Activated effector memory CD4-positive, alpha-beta T cell treated with anti-CD3 and anti-CD28 coated beads, Interleukin-2, amount 50 U/mL, for 16 hours (primary cell): ENCODE measurements around the gene ARHGEF18.
"Not testable (repeated sequence)": the region's sequence is repeated elsewhere in the genome, so short reads cannot be mapped to it uniquely, and the experiment has no call there.

Experiments used
- DNase-seq: peaks from one replicate; pipeline ENCODE4 v3.0.0-alpha.2; 2020

The ARHGEF18 gene

GRCh38 chr19:7348587-7349230, at the start of gene ARHGEF18:
ARHGEF18 (plus strand) TSS chr19:7348937; CDS start chr19:7362891, 13,954 bp downstream.
- peak; percentile 84 for DNase-seq

DNA sequence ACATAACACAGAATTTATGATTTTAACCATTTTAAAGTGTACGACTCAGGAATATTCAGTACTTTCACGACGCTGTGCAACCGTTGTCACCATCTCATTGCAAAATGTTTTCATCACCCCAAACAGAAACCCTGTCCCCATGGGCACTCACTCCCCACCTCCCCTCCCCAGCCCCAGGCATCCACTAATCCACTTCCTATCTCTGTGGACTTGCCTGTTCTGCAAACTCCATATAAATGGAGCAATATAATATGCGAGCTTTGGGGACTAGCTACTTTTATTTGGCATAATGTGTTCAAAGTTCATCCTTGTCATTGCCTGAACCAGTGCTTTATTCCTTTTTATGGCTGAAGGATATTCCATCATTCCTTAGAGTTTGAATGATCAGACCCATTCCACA, 47.2 kb upstream of the ARHGEF18 start:
- no peak for DNase-seq

DNA sequence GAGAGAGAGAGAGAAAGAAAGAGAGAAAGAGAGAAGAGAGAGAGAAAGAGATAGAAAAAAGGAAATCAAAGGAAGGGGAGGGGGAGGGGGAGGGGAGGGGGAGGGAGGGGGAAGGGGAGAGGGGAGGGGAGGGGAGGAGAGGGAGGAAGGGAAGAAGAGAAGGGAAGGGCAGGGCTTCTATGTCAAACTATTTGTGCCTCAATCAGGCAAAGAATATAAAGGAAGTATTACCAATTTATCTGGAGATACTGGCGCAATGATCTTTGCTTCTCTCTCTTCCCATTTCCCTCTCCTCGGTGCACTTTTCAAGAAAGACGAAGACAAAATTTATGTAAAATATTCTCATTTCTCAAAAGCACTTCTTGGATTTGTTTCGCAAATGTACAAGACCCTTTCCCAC, 45.3 kb upstream of the ARHGEF18 start:
- no peak for DNase-seq

DNA sequence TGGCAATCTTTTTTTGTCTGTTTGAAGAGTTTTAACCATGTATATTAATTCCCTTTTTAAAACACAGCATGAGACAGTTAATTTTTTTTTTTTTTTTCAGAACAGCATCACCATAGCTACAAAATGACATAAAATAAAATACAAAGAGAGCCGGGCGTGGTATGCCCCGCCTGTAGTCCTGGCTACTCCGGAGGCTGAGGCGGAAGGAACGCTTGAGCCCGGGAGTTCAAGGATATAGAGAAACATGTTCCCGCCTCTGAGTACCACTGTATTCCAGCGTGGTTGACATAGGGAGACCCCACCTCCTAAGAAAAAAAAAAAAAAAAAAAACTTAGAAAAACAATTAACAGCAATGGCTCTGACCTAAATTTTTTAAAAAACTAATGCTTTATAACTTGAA, 44.5 kb upstream of the ARHGEF18 start:
- DNase-seq, result no peak

GRCh38 chr19:7307590-7308218, 41.0 kb upstream of the ARHGEF18 start:
- DNase-seq, result no peak

DNA sequence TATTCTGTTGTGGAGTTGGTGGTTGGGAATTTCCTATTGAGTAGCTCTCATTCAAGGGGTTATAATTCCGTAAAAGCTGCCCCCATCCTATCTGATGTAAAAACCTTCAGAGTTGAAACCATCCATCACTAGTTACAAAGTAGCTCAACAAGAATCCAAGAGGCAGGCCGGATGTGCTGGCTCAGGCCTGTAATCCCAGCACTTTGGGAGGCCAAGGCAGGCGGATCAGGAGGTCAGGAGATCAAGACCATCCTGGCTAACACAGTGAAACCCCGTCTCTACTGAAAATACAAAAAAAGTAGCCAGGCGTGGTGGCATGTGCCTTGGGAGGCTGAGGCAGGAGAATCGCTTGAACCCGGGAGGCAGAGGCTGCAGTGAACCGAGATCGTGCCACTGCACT, 40.4 kb upstream of the ARHGEF18 start:
- not testable (repeated sequence) for DNase-seq

GRCh38 chr19:7311911-7312310, 36.8 kb upstream of the ARHGEF18 start:
- DNase-seq, result no peak

DNA sequence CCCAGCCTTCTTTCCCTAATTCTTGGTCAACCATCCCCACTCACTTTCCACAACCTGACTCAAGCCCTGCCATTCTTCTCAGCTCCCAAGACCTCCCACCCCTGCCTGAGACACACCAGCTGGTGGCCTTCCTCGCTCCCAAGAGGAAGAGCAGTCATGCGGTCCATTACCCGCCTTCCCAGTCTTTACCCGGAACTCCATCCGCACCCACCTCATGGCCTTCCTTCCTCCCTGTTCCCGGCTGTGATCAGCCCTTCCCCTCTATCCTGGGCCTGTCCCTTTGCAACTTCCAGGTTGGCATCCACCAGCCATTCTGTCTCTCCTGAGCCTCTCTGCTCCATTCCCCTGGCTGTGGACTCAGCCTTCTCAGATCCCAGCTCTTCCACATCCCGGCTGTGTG, 35.9 kb upstream of the ARHGEF18 start:
- DNase-seq, result no peak

GRCh38 chr19:7318176-7318575, 30.6 kb upstream of the ARHGEF18 start:
- no peak for DNase-seq

DNA sequence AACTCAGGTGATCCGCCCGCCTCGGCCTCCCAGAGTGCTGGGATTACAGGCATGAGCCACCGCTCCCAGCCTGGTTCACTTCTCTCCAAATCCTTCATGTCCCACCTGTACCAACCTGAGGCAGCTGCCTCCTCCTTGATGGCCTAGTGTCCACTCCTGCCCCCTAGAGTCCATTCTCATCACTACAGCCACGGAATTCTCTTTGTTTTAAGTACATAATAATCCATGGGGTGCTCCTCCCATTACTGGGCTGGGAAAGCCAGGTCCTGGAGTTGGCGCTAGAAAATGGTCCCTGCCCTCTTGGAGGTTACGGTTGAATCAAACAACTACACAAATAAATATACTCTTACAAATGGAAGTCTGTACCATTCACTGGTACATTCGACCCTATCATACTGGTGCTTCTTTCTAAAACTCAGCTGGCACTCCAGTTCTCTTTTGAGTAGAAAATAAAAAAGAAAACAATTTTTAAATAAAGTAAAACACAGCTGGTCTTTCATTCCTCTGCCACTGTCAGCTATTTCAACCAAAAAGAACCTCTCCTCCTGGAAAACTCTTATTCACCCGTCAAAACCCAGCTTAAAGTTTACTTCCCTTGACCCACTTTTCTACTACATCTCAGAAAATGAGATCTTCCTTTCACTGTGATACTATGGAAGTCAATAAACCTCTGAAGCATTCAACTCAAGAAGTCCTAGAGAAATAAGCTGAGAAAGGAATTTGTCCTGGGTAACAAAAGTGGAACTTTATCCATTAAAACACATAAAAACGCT, 22.4 kb upstream of the ARHGEF18 start:
- peak; percentile 66 for DNase-seq

DNA sequence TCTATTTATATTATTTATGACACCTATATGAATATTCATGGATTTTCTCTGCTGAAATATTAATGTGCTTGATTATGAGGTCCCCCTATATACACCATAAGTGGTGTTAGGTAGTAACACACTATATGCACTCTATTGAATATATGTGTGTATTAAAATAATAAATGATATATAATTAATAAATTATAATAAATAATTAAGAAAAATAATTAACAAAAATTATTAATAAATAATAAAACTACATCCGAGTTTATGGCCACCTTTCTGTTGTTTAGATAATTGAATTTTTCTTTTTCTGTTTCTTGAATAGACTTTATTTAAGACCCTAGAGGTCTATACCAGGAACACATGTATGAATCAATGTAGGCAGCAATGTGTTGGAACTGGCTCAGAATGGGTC, 20.9 kb upstream of the ARHGEF18 start:
- no peak for DNase-seq

- no peak for DNase-seq
These were observed 20.1 kb upstream of the ARHGEF18 start for GRCh38 chr19:7328647-7329046.

DNA sequence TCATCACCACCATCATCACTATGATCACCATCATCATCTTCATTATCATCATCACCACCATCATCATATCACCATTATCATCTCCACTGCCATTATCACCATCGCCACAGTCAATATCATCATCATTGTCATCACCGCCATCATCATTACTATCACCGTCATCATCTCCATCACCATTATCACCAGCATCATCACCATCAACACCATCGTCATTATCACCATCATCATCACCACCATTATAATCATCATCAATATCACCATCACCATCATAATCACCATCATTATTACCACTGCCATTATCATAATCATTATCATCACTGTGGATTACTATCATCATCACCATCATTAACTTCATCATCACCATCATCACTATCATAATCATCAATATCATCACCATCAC, 17.3 kb upstream of the ARHGEF18 start:
- DNase-seq, result no peak

GRCh38 chr19:7333198-7334118, 15.3 kb upstream of the ARHGEF18 start:
- peak; percentile 17 for DNase-seq

DNA sequence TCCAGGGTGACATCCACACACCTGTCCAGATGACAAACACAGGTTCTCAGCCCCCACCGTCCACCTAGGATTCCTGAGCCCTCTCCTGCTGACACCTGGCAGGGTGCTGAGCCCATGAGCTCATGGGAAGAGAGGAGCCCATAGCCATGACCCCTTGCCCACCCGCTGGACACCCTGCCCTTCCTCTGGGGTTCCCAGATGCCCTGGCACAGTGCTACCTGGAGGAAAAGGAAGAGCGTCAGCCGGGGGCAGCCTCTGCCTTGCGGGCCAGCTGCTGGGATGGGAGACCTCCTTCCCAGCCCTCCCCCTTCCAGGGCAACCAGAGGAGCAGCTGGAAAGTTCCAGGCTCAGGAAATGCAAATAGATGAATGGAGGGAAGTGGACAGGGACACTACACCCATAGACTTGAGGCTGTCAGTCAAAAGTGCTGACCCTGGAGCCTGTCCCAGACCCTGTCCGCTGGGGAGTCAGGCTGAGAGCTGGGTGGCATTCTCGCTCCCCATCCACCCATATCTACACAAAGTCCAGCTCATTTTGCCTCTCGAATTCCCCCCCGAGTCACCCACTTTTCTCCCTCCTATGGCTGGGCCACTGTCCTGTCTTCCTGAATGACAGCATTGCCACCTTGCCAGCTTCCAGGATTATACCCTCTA, 12.3 kb upstream of the ARHGEF18 start:
- no peak for DNase-seq

- no peak for DNase-seq
These were observed 11.2 kb upstream of the ARHGEF18 start for GRCh38 chr19:7337380-7338194.

DNA sequence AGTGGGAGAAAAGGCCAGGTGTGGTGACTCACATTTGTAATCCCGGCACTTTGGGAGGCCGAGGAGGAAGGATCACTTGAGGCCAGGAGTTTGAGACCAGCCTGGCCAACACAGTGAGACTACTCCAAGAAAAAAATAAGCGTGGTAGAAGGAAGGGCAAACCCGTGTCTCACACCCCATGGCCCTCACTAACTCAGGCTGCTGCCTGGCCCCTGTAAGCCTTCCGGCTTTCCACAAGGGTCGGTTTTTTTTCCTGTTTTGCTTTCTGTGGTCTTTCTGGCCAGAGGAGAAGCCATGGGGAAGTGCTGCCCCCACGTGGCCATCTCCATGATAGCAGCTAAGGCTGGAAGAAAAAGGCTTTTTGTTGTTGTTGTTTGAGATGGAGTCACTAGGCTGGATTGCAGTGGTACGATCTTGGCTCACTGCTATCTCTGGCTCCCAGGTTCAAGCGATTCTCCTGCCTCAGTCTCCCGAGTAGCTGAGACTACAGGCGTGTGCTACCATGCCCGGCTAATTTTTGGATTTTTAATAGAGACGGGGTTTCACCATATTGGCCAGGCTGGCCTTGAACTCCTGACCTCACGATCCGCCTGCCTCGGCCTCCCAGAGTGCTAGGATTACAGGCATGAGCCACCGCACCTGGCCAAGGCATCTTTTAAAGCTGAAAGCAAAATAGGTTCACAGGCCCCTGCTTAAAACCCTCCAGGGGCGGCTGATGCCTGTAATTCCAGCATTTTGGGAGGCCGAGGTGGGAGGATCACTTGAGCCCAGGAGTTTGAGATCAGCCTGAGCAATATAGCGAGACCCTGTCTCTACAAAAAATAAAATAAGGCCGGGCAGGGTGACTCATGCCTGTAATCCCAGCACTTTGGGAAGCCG, 7.5 kb upstream of the ARHGEF18 start:
- peak; percentile 94 for DNase-seq

DNA sequence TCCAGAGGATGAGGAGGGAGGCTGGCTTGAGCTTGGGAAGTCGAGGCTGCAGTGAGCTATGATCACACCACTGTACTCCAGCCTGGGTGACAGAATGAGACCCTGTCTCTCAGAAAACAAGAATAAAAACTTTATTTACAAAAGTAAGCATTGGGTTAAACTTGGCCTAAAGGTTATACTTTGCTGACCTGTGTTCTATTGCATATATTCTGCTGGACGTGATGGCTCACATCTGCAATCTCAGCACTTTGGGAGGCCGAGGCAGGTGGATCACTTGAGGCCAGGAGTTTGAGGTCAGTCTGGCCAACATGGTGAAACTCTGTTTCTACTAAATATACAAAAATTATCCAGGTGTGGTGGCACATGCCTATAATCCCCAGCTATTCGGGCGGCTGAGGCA, 6.6 kb upstream of the ARHGEF18 start:
- no peak for DNase-seq

DNA sequence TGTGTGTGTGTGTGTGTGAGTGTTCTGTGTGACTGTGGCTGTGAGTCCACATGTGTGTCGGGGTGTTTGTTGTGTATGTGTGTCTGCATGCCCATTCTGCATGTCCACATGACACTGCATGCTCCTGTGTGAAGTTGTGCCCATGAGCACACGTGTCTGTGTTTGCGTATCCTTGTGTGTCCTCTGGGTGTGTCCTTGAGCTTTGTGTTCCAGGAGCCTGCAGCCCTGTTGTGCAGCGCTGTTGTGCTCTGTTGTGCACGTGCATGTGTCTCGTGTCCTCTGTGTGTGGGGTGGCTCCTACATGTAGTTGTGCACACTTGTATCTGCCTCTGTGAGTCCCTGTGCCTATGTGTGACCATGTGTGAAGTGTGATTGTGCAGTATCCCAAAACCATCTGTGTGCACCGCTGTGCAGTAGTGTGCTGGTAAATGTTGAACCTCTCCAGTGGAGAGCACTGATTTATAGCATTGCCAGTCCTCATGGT, 2.2 kb upstream of the ARHGEF18 start:
- no peak for DNase-seq

- DNase-seq, result not testable (repeated sequence)
These were observed 1.7 kb upstream of the ARHGEF18 start for GRCh38 chr19:7346997-7347396.
